ENCODE data around the gene PTPRM. TPM values are rescaled to one million over a fixed set of nuclear protein-coding genes. Genes with fewer than 3 reads are reported as not detected.

Gene PTPRM
- total RNA-seq, 4 donors from 2014 or later, result 22.5 to 92.5 (median 39.2) TPM

- H3K27ac ChIP-seq, result no peak overlapping the region
- in situ Hi-C loops (cut with MboI; ENCODE audit: low pct_ligation_motif_present in 1 of 4, low pct_unique_long_range_greater_than_20kb in 1 of 4, low sequenced_read_pairs in 3 of 4), result no loop called here
- no peaks in the 10 kb centered on the region for H3K36me3 ChIP-seq
- no peak overlapping the region for H3K4me3 ChIP-seq
- no peaks in the 10 kb centered on the region for H3K9me3 ChIP-seq
- TF ChIP-seq POLR2AphosphoS5 (IDR thresholded peaks at IDR 0.05) (no peak), EP300 (IDR thresholded peaks at IDR 0.05; ENCODE audit: low read depth) (no peak), POLR2A (IDR thresholded peaks at IDR 0.05) (no peak)
- TF ChIP-seq, protein P1, sequence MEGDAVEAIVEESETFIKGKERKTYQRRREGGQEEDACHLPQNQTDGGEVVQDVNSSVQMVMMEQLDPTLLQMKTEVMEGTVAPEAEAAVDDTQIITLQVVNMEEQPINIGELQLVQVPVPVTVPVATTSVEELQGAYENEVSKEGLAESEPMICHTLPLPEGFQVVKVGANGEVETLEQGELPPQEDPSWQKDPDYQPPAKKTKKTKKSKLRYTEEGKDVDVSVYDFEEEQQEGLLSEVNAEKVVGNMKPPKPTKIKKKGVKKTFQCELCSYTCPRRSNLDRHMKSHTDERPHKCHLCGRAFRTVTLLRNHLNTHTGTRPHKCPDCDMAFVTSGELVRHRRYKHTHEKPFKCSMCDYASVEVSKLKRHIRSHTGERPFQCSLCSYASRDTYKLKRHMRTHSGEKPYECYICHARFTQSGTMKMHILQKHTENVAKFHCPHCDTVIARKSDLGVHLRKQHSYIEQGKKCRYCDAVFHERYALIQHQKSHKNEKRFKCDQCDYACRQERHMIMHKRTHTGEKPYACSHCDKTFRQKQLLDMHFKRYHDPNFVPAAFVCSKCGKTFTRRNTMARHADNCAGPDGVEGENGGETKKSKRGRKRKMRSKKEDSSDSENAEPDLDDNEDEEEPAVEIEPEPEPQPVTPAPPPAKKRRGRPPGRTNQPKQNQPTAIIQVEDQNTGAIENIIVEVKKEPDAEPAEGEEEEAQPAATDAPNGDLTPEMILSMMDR (IDR thresholded peaks at IDR 0.05), result no peak
- H3K27me3 ChIP-seq, result no peaks in the 10 kb centered on the region
- H3K4me1 ChIP-seq, result no peaks in the 10 kb centered on the region
- WGBS, 2 donors (ENCODE audit: low coverage in 1 of 2), result 85 to 95% methylated on average over 2 to 3 of the region's 3 CpGs
- DNase-seq, result no peak
- intact Hi-C loops (cut with DNase I; ENCODE audit: low total_unique reads), result no loop called here
Measured at GRCh38 chr18:8356001-8356400, 788.9 kb downstream of the PTPRM start.

- 76 to 87% methylated on average over 8 to 10 of the region's 10 CpGs for WGBS, 2 donors (ENCODE audit: low coverage in 1 of 2)
- DNase-seq, result no peak
- Histone ChIP-seq H3K9me3 (no peaks in the 10 kb centered on the region), H3K27ac (no peak overlapping the region), H3K36me3 (no peaks in the 10 kb centered on the region), H3K27me3 (no peaks in the 10 kb centered on the region), H3K4me1 (no peaks in the 10 kb centered on the region), H3K4me3 (no peak overlapping the region)
- TF ChIP-seq, protein P1 (IDR thresholded peaks at IDR 0.05), result no peak
- TF ChIP-seq EP300 (IDR thresholded peaks at IDR 0.05; ENCODE audit: low read depth), result no peak
- no peak for TF ChIP-seq POLR2AphosphoS5 (IDR thresholded peaks at IDR 0.05)
- no peak for TF ChIP-seq POLR2A (IDR thresholded peaks at IDR 0.05)
- intact Hi-C loops (cut with DNase I; ENCODE audit: low total_unique reads) (loop anchor here (1.0 kb wide), 1 partner anchor 24 kb away; no protein-coding TSS in a partner anchor), in situ Hi-C loops (cut with MboI; ENCODE audit: low pct_ligation_motif_present in 1 of 4, low pct_unique_long_range_greater_than_20kb in 1 of 4, low sequenced_read_pairs in 3 of 4) (no loop called here)
Measured at GRCh38 chr18:8357320-8357719, 790.2 kb downstream of the PTPRM start.

DNA sequence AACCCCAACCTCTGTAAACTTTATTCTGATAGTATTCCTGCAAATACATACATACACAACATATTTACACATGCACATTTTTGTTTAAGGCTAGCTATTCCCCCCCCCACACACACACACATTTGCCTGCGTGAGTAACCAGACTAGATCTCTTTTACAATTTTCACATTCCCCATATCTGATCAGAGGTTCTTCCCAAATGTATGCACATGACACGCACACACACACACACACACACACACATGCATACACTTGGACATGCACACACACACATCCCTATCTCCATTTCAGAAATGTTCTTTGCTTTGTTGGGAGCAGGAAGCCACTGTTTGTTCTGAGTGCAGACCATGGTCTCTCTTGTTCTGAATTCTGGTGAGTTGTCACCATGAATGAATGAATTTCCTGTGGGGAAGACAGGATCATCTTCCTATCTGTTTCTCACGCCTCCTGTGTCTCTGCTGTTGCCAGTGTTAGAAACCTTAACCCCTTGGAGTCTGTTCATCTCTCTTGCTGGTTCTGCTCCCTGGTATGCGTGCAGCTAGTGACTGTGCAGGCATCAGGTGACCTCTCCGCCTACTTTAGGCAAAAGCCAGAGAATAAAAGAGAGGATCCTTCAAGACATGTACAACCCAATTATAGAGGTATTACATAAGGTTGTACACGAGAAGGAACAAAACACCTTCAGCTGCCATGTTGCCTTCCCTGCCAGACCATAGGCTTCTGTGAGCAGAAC lies 791.1 kb downstream of the PTPRM start:
- TF ChIP-seq, protein P1 (IDR thresholded peaks at IDR 0.05), result no peak
- TF ChIP-seq POLR2AphosphoS5 (IDR thresholded peaks at IDR 0.05) (no peak), POLR2A (IDR thresholded peaks at IDR 0.05) (no peak), EP300 (IDR thresholded peaks at IDR 0.05; ENCODE audit: low read depth) (no peak)
- Histone ChIP-seq H3K4me1 (no peaks in the 10 kb centered on the region), H3K36me3 (no peaks in the 10 kb centered on the region), H3K9me3 (no peaks in the 10 kb centered on the region), H3K27me3 (no peaks in the 10 kb centered on the region), H3K27ac (no peak overlapping the region), H3K4me3 (no peak overlapping the region)
- no peak for DNase-seq
- 68 to 83% methylated on average over 2 to 6 of the region's 6 CpGs for WGBS, 2 donors (ENCODE audit: low coverage in 1 of 2)
- intact Hi-C loops (cut with DNase I; ENCODE audit: low total_unique reads) (no loop called here), in situ Hi-C loops (cut with MboI; ENCODE audit: low pct_ligation_motif_present in 1 of 4, low pct_unique_long_range_greater_than_20kb in 1 of 4, low sequenced_read_pairs in 3 of 4) (no loop called here)

DNA sequence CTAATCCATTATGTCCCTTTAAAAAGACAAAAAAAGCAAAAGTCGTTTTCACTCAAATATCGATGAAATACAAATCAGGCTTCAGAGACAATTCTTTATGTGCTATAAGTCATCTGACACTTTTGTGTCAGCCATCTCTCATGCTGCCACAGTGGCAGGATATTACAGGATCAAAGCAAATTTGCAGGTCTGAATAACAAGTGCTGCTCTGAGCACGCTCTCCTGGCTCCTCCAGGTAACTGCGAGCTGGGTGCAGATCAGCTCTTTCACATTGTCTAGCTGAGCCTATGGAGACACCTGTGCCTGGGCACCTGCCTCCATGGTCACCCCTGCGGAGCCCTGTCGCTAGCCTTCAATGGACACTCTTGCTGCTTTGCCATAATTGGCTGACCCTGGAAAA lies 792.0 kb downstream of the PTPRM start:
- intact Hi-C loops (cut with DNase I; ENCODE audit: low total_unique reads), result no loop called here
- 87 to 88% methylated on average over 6 of the region's 6 CpGs for WGBS, 2 donors (ENCODE audit: low coverage in 1 of 2)

More for the DNA sequence above, 792.0 kb downstream of the PTPRM start:
- no peaks in the 10 kb centered on the region for H3K4me1 ChIP-seq
- in situ Hi-C loops (cut with MboI; ENCODE audit: low pct_ligation_motif_present in 1 of 4, low pct_unique_long_range_greater_than_20kb in 1 of 4, low sequenced_read_pairs in 3 of 4), result no loop called here
- DNase-seq, result no peak
- H3K36me3 ChIP-seq, result no peaks in the 10 kb centered on the region
- TF ChIP-seq EP300 (IDR thresholded peaks at IDR 0.05; ENCODE audit: low read depth), result no peak
- TF ChIP-seq, protein P1 (IDR thresholded peaks at IDR 0.05), result no peak
- TF ChIP-seq POLR2AphosphoS5 (IDR thresholded peaks at IDR 0.05), result no peak
- TF ChIP-seq POLR2A (IDR thresholded peaks at IDR 0.05), result no peak
- no peak overlapping the region for H3K27ac ChIP-seq
- no peaks in the 10 kb centered on the region for H3K27me3 ChIP-seq
- no peak overlapping the region for H3K4me3 ChIP-seq
- no peaks in the 10 kb centered on the region for H3K9me3 ChIP-seq
